ENCODE results near the gene TRIO.

- TF ChIP-seq SP1 (IDR thresholded peaks at IDR 0.05; ENCODE audit: low read depth) (no peak), CTCF (IDR thresholded peaks at IDR 0.05 in 2 of 3, conservative IDR thresholded peaks at IDR 0.05 in 1 of 3; ENCODE audit: borderline replicate concordance in 1 of 3, insufficient read depth in 1 of 3, low read depth in 2 of 3, low read length in 2 of 3) (no peak), SRF (IDR thresholded peaks at IDR 0.05; ENCODE audit: low read depth) (no peak), REST (IDR thresholded peaks at IDR 0.05; ENCODE audit: low read depth) (no peak), TCF7L2 (IDR thresholded peaks at IDR 0.05; ENCODE audit: borderline replicate concordance, extremely low read depth, insufficient read depth, insufficient read length) (no peak), CEBPB (IDR thresholded peaks at IDR 0.05; ENCODE audit: low read depth) (no peak), POLR2AphosphoS5 (IDR thresholded peaks at IDR 0.05; ENCODE audit: low read depth, low read length) (no peak), YY1 (IDR thresholded peaks at IDR 0.05; ENCODE audit: extremely low read depth, insufficient replicate concordance, low read depth, low read length) (no peak), ZBTB33 (IDR thresholded peaks at IDR 0.05; ENCODE audit: extremely low read depth, insufficient replicate concordance, low read length) (no peak), POLR2A (IDR thresholded peaks at IDR 0.05; ENCODE audit: borderline replicate concordance, extremely low read depth, insufficient read depth, insufficient read length) (no peak), EZH2 (IDR thresholded peaks at IDR 0.05) (no peak)
These were observed 126.3 kb downstream of the TRIO start for GRCh38 chr5:14269395-14269794.

All from HCT116 (cell line).